Transverse colon (tissue), 4 donors: ENCODE results near the gene WNT2B. TPM values are rescaled to one million over a fixed set of nuclear protein-coding genes. Genes with fewer than 3 reads are reported as not detected.
"Not testable (repeated sequence)": the region's sequence is repeated elsewhere in the genome, so short reads cannot be mapped to it uniquely, and the experiment has no call there.

Source experiments
- DNase-seq: peaks from one replicate; pipeline ENCODE4 v3.0.0-alpha.2; 2019
- H3K27ac ChIP-seq, 4 donors: fragments of 200-600 bp; sonication (generic); 2 replicates each; pipeline ENCODE4 v1.5.1; 2016 to 2018; ENCODE audit warnings: inconsistent platforms in 4 of 4
- H3K27me3 ChIP-seq: fragments of 200-600 bp; sonication (generic); 2 replicates; pipeline ENCODE4 v1.5.1; 2017; ENCODE audit warnings: inconsistent platforms
- H3K36me3 ChIP-seq, 4 donors: fragments of 200-600 bp; sonication (generic); 2 replicates each; pipeline ENCODE4 v1.5.1; 2017 to 2019; ENCODE audit warnings: inconsistent platforms in 4 of 4
- H3K4me1 ChIP-seq, 4 donors: fragments of 200-600 bp; sonication (generic); 2 replicates each; pipeline ENCODE4 v1.5.1; 2017 to 2020; ENCODE audit warnings: inconsistent platforms in 4 of 4
- H3K4me3 ChIP-seq, 4 donors: fragments of 200-600 bp; sonication (generic); 1 replicate in 1 of 4; 2 replicates in 3 of 4; pipeline versions ENCODE4 v1.5.1 to v1.6.1; 2017 to 2019; ENCODE audit warnings: inconsistent platforms in 4 of 4
- H3K9me3 ChIP-seq, 2 donors: fragments of 200-600 bp; sonication (generic); 2 replicates each; pipeline ENCODE4 v1.5.1; 2017 to 2019; ENCODE audit warnings: inconsistent platforms in 2 of 2
- EP300 ChIP-seq: sonication (generic); formaldehyde crosslinking; IDR thresholded peaks from one replicate; pipeline ENCODE4 v1.6.1; 2017; ENCODE audit warnings: antibody characterized with exemption, low read depth
- POLR2A ChIP-seq: fragments of 450-650 bp; IDR thresholded peaks from one replicate; pipeline ENCODE4 v1.6.1; 2016; ENCODE audit warnings: antibody characterized with exemption, mild to moderate bottlenecking, moderate library complexity
- POLR2AphosphoS5 ChIP-seq, 3 donors: sonication (generic); formaldehyde crosslinking; IDR thresholded peaks; one replicate each; pipeline ENCODE4 v1.6.1; 2016; ENCODE audit warnings: antibody characterized with exemption in 3 of 3
- WGBS, 2 donors: methylation state at CpG; one replicate each; pipeline ENCODE4 v1.1.5; 2018; ENCODE audit warnings: low coverage in 1 of 2; 5-methylcytosine and 5-hydroxymethylcytosine counted together
- in situ Hi-C, 4 donors: fragments of 200-750 bp; cut with MboI; loops; one replicate each; pipeline versions ENCODE4 v1.15.0 to v1.15.1; 2017; ENCODE audit warnings: low sequenced_read_pairs in 3 of 4, low pct_ligation_motif_present in 1 of 4, low pct_unique_long_range_greater_than_20kb in 1 of 4
- intact Hi-C: fragments of 100-400 bp; cut with DNase I; formaldehyde crosslinking; loops from one replicate; pipeline ENCODE4 v1.15.1; 2023; ENCODE audit warnings: low total_unique reads
- total RNA-seq, 4 donors: library from RNA; depleted of rRNA; stranded (reverse); fragments of >200 nt; gene quantifications; one replicate each; pipeline ENCODE4 v1.1.0, GENCODE V29; 2016
- TF ChIP-seq, protein P1 (sequence below), 5 experiments: fragments of 200-600 bp in 3 of 5; fragments of 450-650 bp in 2 of 5; sonication (generic) in 3 of 5; IDR thresholded peaks; 1 replicate in 2 of 5; 2 replicates in 3 of 5; pipeline ENCODE4 v1.5.1; 2016 to 2017; ENCODE audit warnings: antibody characterized with exemption in 5 of 5, inconsistent platforms in 3 of 5, mild to moderate bottlenecking in 2 of 5, moderate library complexity in 1 of 5

WNT2B gene
- total RNA-seq, 4 donors from 2014 or later, result 7.9 to 17.3 (median 10.0) TPM

DNA sequence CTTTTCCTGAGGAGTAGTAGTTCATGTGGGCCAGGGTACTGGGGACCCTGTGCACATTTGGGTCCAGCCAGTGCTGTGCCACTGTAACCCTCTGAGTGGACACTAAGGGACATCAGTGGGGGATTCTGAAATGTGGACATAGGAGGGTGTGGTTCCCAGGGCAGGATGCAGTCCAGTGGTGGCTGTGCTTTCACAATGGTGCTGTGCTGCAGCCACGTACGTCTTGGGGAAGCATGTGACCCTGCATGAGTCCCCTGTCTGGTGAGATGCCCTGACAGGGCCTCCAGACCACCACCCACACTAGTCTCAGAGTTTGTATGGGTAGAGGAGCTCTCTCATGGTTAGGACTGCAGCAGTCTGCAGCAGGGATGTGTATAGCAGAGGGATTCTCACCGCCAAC is 37.8 kb upstream of the WNT2B start:
- no peak overlapping the region for H3K27ac ChIP-seq
- TF ChIP-seq POLR2A (no peak), EP300 (no peak), POLR2AphosphoS5 (IDR thresholded peaks at IDR 0.05) (no peak)
- TF ChIP-seq, protein P1, sequence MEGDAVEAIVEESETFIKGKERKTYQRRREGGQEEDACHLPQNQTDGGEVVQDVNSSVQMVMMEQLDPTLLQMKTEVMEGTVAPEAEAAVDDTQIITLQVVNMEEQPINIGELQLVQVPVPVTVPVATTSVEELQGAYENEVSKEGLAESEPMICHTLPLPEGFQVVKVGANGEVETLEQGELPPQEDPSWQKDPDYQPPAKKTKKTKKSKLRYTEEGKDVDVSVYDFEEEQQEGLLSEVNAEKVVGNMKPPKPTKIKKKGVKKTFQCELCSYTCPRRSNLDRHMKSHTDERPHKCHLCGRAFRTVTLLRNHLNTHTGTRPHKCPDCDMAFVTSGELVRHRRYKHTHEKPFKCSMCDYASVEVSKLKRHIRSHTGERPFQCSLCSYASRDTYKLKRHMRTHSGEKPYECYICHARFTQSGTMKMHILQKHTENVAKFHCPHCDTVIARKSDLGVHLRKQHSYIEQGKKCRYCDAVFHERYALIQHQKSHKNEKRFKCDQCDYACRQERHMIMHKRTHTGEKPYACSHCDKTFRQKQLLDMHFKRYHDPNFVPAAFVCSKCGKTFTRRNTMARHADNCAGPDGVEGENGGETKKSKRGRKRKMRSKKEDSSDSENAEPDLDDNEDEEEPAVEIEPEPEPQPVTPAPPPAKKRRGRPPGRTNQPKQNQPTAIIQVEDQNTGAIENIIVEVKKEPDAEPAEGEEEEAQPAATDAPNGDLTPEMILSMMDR (IDR thresholded peaks at IDR 0.05), result no peak
- no peaks in the 10 kb centered on the region for H3K36me3 ChIP-seq
- no peak for DNase-seq
- intact Hi-C loops (no loop called here), in situ Hi-C loops (no loop called here)
- H3K9me3 ChIP-seq, result no peaks in the 10 kb centered on the region
- 79% methylated on average over 3 of the region's 3 CpGs; no CpG with 5 or more reads in 1 of the 2 donors for WGBS, 2 donors
- H3K4me3 ChIP-seq, result no peak overlapping the region
- H3K27me3 ChIP-seq, result no peaks in the 10 kb centered on the region
- peaks cover 5 to 9% (median 6%) of the 10 kb centered on the region in 4 donors for H3K4me1 ChIP-seq

DNA sequence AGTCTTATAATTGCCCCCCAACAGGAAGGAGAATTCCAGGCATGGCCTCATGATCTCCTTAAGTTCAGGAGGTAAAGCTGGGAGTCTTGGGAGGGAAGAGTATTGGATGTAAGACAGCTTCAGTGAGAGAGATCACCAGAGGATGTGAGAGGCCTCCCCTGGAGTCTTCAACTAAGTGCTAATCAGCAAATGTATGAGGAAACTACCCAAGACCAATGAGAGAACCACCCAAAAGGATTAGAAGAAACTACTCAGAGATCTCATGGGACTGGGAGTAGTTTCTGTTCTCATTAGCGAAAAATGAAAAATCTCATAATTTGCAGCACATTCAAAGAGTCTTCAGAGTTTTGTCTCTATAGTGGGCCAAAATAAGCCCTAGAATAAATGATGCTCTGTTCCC is 36.6 kb upstream of the WNT2B start:
- no peaks in the 10 kb centered on the region for H3K36me3 ChIP-seq
- no peaks in the 10 kb centered on the region for H3K27me3 ChIP-seq
- in situ Hi-C loops (no loop called here), intact Hi-C loops (no loop called here)
- H3K9me3 ChIP-seq, result peaks cover 0 to 3% of the 10 kb centered on the region in 2 donors
- TF ChIP-seq POLR2AphosphoS5 (IDR thresholded peaks at IDR 0.05) (no peak), POLR2A (no peak), EP300 (no peak)
- TF ChIP-seq, protein P1 (IDR thresholded peaks at IDR 0.05), result no peak
- WGBS, 2 donors, result 95 to 100% methylated on average over 1 of the region's 1 CpG
- H3K4me3 ChIP-seq, result no peak overlapping the region
- H3K27ac ChIP-seq, result no peak overlapping the region
- no peak for DNase-seq
- H3K4me1 ChIP-seq, result no peaks in the 10 kb centered on the region

DNA sequence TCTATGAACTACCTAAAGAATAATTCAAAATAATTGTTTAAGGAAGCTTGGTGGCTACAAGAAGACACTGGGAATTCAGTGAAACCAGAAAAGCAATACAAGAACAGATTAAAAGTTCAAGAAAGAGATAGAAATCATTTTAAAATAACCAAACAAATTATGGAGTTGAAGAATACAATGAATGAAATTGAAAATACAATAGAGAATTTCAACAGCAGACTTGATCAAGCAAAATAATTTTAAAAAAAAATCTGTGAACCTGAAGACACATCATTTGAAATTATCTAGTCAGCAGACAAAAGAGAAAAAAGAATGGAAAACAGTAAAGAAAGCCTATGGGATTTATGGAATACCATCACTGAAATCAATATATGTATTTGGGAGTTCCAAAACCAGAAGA is 31.2 kb upstream of the WNT2B start:
- no peak for DNase-seq
- TF ChIP-seq POLR2A (no peak), EP300 (no peak), POLR2AphosphoS5 (IDR thresholded peaks at IDR 0.05) (no peak)
- TF ChIP-seq, protein P1 (IDR thresholded peaks at IDR 0.05), result no peak
- in situ Hi-C loops, result no loop called here

DNA sequence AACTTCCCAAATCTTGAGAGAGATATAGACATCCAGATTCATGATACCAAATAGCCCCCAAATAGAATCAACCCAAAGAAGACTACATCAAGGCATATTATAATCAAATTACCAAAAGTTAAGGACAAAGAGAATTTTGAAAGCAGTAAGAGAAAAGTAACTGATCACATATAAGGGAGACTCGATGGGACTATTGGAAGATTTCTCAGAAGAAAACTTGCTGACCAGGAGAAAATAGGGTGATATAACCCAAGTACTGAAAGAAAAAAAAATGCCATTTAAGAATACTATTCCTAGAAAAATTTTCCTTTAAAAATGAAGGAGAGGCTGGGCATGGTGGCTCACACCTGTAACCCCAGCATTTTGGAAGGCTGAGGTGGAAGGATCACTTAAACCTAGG is 30.5 kb upstream of the WNT2B start:
- H3K36me3 ChIP-seq, result no peaks in the 10 kb centered on the region
- peaks cover 0 to 16% of the 10 kb centered on the region in 2 donors for H3K9me3 ChIP-seq
- in situ Hi-C loops, result no loop called here
- intact Hi-C loops, result no loop called here
- no peak for DNase-seq
- H3K4me3 ChIP-seq, result no peak overlapping the region
- no peaks in the 10 kb centered on the region for H3K27me3 ChIP-seq
- no peak overlapping the region for H3K27ac ChIP-seq
- WGBS, 2 donors, result 91% methylated on average over 1 of the region's 1 CpG; no CpG with 5 or more reads in 1 of the 2 donors
- no peaks in the 10 kb centered on the region for H3K4me1 ChIP-seq
- TF ChIP-seq, protein P1 (IDR thresholded peaks at IDR 0.05), result no peak
- no peak for TF ChIP-seq POLR2AphosphoS5 (IDR thresholded peaks at IDR 0.05)

More for the DNA sequence above, 31.2 kb upstream of the WNT2B start:
- Histone ChIP-seq H3K9me3 (peaks cover 0 to 16% of the 10 kb centered on the region in 2 donors), H3K36me3 (no peaks in the 10 kb centered on the region), H3K27me3 (no peaks in the 10 kb centered on the region), H3K27ac (no peak overlapping the region), H3K4me1 (no peaks in the 10 kb centered on the region), H3K4me3 (no peak overlapping the region)
- intact Hi-C loops, result no loop called here

DNA sequence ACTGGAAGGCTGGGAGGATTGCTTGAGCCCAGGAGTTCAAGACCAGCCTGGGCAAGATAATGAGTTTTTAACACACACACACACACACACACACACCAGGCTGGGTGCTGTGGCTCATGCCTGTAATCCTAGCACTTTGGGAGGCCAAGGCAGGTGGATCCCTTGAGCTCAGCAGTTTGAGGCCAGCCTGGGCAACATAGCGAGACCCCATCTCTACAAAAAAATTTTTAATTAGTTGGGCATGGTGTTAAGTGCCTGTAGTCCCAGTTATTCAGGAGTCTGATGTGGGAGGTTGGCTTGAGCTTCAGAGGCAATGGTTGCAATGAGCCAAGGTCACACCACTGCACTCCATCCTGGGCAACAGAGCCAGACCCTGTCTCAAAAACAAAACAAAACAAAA is 22.7 kb upstream of the WNT2B start:
- intact Hi-C loops, in situ Hi-C loops, H3K9me3 ChIP-seq, H3K4me3 ChIP-seq, H3K36me3 ChIP-seq, DNase-seq, H3K27me3 ChIP-seq, H3K27ac ChIP-seq: not testable (repeated sequence)
- peaks cover 0 to 12% (median 2%) of the 10 kb centered on the region in 4 donors for H3K4me1 ChIP-seq
- WGBS, 2 donors, result 100% methylated on average over 1 of the region's 1 CpG; no CpG with 5 or more reads in 1 of the 2 donors

DNA sequence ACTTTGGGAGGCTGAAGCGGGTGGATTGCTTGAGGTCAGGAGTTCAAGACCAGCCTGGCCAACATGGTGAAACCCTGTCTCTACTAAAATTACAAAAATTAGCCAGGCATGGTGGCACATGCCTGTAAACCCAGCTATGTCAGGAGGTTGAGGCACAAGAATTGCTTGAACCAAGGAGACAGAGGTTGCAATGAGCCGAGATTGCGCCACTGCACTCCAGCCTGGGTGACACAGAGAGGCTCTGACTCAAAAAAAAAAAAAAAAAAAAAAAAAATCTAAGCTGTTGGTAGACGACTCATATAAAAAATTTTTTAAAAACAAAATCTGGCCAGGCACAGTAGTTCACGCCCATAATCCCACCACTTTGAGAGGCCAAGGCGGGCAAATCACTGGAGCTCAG is 21.1 kb upstream of the WNT2B start:
- H3K9me3 ChIP-seq, H3K27me3 ChIP-seq, H3K27ac ChIP-seq, H3K36me3 ChIP-seq, H3K4me3 ChIP-seq, in situ Hi-C loops, DNase-seq, intact Hi-C loops: not testable (repeated sequence)
- H3K4me1 ChIP-seq, result peaks cover 0 to 12% (median 2%) of the 10 kb centered on the region in 4 donors
- WGBS, 2 donors, result 89 to 90% methylated on average over 4 to 6 of the region's 6 CpGs
